Endodermal cell (in vitro differentiated cells): ENCODE data around the gene ARHGEF33. TPM values are rescaled to one million over a fixed set of nuclear protein-coding genes. Genes with fewer than 3 reads are reported as not detected.
A peak's percentile ranks its signal among the peaks of the same experiment; 100 is the strongest.

ENCODE experiments used
- DNase-seq: peaks from one replicate; pipeline ENCODE4 v3.0.0-alpha.2; 2017
- H3K27ac ChIP-seq: 2 replicates; pipeline ENCODE4 v1.5.1; 2013; ENCODE audit warnings: mild to moderate bottlenecking, low read depth, low read length, moderate library complexity
- H3K27me3 ChIP-seq: 2 replicates; pipeline ENCODE4 v1.6.1; 2013; ENCODE audit warnings: mild to moderate bottlenecking, low read length, moderate library complexity; ENCODE audit not compliant: insufficient read depth, control insufficient read depth, poor library complexity, severe bottlenecking
- H3K36me3 ChIP-seq: 2 replicates; pipeline ENCODE4 v1.7.0; 2013; ENCODE audit warnings: mild to moderate bottlenecking, low read length, moderate library complexity; ENCODE audit not compliant: control insufficient read depth, insufficient read depth
- H3K4me1 ChIP-seq: one replicate; pipeline ENCODE4 v1.7.0; 2013; ENCODE audit warnings: low read length; ENCODE audit not compliant: control insufficient read depth, insufficient read depth
- H3K4me3 ChIP-seq: 2 replicates; pipeline ENCODE4 v1.5.1; 2013; ENCODE audit warnings: mild to moderate bottlenecking, low read length, moderate library complexity
- H3K9ac ChIP-seq: 2 replicates; pipeline ENCODE4 v1.6.1; 2013; ENCODE audit warnings: mild to moderate bottlenecking, low read length, moderate library complexity; ENCODE audit not compliant: poor library complexity, severe bottlenecking; ENCODE audit errors: extremely low read depth
- H3K9me3 ChIP-seq: 2 replicates; pipeline ENCODE4 v1.6.1; 2013; ENCODE audit warnings: mild to moderate bottlenecking, low read length, moderate library complexity; ENCODE audit not compliant: control insufficient read depth
- H3K27ac Mint-ChIP-seq: 2 replicates; pipeline ENCODE4 v1.8.0; 2020; ENCODE audit warnings: mixed read lengths
- H3K27me3 Mint-ChIP-seq: 2 replicates; pipeline ENCODE4 v1.8.0; 2021; ENCODE audit warnings: mild to moderate bottlenecking, mixed read lengths; ENCODE audit not compliant: insufficient read depth
- H3K36me3 Mint-ChIP-seq: 2 replicates; pipeline ENCODE4 v1.8.0; 2020; ENCODE audit warnings: low read depth, mixed read lengths
- H3K4me1 Mint-ChIP-seq: 2 replicates; pipeline ENCODE4 v1.8.0; 2020; ENCODE audit warnings: mixed read lengths
- H3K4me3 Mint-ChIP-seq: 2 replicates; pipeline ENCODE4 v1.8.0; 2020; ENCODE audit warnings: mild to moderate bottlenecking, moderate library complexity, mixed read lengths
- H3K9me3 Mint-ChIP-seq: 2 replicates; pipeline ENCODE4 v1.8.0; 2020; ENCODE audit warnings: mild to moderate bottlenecking, mixed read lengths
- WGBS, 2 experiments: methylation state at CpG; one replicate each; pipeline versions ENCODE4 v1.1.5 to v1.1.7; 2013; ENCODE audit warnings: missing lambda C conversion rate in 2 of 2, mixed read lengths in 1 of 2; ENCODE audit not compliant: insufficient coverage in 1 of 2, insufficient read length in 1 of 2; 5-methylcytosine and 5-hydroxymethylcytosine counted together
- total RNA-seq, 2 donors: library from RNA; stranded (reverse); fragmentation: NEBNext Ultra II Directional in 1 of 2; extraction: Animal tissue kit (Norgen Biotek cat#: 25700) in 1 of 2; gene quantifications; 2 replicates in 1 of 2; 3 replicates in 1 of 2; pipeline ENCODE4 v1.2.1, GENCODE V29; 2021
- TF ChIP-seq, protein P1 (sequence below): fragments of 200-600 bp; sonication (generic); conservative IDR thresholded peaks from 2 replicates; pipeline ENCODE4 v1.5.0; 2021; ENCODE audit warnings: antibody characterized with exemption, mild to moderate bottlenecking

Gene ARHGEF33
- total RNA-seq, 2 donors from 2014 or later = 0.57 to 1.00 TPM

DNA sequence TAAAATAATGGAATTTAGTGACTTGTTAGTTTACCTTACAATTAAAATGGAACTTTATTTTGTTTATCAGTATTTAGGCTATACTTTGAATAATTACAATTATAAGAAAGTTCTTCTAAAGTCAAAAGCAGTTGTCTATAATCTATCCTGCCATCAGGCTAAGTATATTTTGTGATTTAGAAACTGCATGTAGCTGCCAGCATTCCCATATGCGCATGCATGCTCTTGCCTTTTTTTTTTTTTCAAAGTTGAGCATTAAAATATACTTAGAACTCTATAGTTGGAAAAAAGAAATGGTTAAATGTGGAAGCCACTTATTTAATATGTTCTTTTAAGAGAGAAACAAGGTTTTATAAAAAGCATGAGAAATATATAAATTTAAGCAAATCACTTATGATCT lies 99.0 kb downstream of the ARHGEF33 start:
- Mint-ChIP-seq H3K27me3 (no peaks in the 10 kb centered on the region), H3K27ac (no peak overlapping the region), H3K4me3 (no peak overlapping the region), H3K4me1 (peaks cover 6% of the 10 kb centered on the region), H3K9me3 (no peaks in the 10 kb centered on the region), H3K36me3 (peaks cover 25% of the 10 kb centered on the region)
- H3K9me3 ChIP-seq = no peaks in the 10 kb centered on the region
- 100% methylated on average over 1 of the region's 1 CpG; no CpG with 5 or more reads in 1 of the 2 experiments for WGBS, 2 experiments
- H3K4me3 ChIP-seq = no peak overlapping the region
- TF ChIP-seq, protein P1, sequence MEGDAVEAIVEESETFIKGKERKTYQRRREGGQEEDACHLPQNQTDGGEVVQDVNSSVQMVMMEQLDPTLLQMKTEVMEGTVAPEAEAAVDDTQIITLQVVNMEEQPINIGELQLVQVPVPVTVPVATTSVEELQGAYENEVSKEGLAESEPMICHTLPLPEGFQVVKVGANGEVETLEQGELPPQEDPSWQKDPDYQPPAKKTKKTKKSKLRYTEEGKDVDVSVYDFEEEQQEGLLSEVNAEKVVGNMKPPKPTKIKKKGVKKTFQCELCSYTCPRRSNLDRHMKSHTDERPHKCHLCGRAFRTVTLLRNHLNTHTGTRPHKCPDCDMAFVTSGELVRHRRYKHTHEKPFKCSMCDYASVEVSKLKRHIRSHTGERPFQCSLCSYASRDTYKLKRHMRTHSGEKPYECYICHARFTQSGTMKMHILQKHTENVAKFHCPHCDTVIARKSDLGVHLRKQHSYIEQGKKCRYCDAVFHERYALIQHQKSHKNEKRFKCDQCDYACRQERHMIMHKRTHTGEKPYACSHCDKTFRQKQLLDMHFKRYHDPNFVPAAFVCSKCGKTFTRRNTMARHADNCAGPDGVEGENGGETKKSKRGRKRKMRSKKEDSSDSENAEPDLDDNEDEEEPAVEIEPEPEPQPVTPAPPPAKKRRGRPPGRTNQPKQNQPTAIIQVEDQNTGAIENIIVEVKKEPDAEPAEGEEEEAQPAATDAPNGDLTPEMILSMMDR = no peak
- no peak overlapping the region for H3K27ac ChIP-seq
- H3K4me1 ChIP-seq = no peaks in the 10 kb centered on the region
- peaks cover 50% of the 10 kb centered on the region for H3K36me3 ChIP-seq
- H3K27me3 ChIP-seq = no peaks in the 10 kb centered on the region
- H3K9ac ChIP-seq = no peak overlapping the region
- DNase-seq = no peak

DNA sequence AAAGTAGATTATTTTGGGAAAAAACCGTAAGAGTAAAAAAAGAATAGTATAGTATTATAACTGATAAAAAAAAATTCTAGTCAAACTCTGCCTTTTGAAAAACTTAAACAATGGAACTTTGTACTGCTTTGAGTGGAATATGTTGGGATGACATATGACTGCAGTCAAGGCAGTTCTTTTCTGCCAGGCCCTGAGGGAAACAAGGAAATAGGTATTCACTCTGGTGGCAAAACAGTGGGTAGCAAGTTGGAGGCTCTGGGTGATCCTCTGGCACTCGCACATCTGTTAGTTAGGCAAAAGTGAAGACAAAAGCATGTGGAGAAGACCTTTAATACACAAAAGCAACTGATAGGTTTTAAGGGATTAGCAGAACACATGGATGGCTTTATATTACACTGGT lies 102.2 kb downstream of the ARHGEF33 start:
- H3K4me1 ChIP-seq = no peaks in the 10 kb centered on the region
- H3K27ac Mint-ChIP-seq = peak overlapping the region; percentile 15
- DNase-seq = no peak
- no peaks in the 10 kb centered on the region for H3K27me3 ChIP-seq
- TF ChIP-seq, protein P1 = no peak
- H3K36me3 ChIP-seq = peaks cover 58% of the 10 kb centered on the region
- 87 to 100% methylated on average over 1 to 2 of the region's 2 CpGs for WGBS, 2 experiments
- H3K27me3 Mint-ChIP-seq = no peaks in the 10 kb centered on the region
- no peak overlapping the region for H3K27ac ChIP-seq
- H3K9me3 Mint-ChIP-seq = no peaks in the 10 kb centered on the region
- H3K36me3 Mint-ChIP-seq = peaks cover 41% of the 10 kb centered on the region
- no peak overlapping the region for H3K9ac ChIP-seq
- no peak overlapping the region for H3K4me3 Mint-ChIP-seq
- H3K4me1 Mint-ChIP-seq = peaks cover 6% of the 10 kb centered on the region
- no peak overlapping the region for H3K4me3 ChIP-seq
- no peaks in the 10 kb centered on the region for H3K9me3 ChIP-seq

DNA sequence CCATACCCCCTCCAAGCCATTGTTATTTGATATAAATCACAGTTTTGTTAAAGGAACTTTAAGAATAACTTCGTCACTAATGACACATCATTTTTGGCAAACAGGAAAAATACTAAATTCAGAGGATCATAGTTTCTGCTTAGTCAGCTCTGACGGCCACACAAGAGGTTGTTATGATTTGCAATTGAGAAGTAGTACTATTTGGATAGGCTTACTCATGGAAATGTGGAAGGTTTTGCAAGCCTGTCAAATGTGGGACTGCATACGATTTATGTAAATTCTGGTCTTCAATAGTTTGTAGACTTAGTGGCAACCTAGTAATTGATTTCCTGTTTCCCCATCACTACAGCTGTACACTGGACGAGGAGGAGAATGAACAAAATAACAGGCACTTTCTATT lies 108.1 kb downstream of the ARHGEF33 start:
- H3K9me3 ChIP-seq = no peaks in the 10 kb centered on the region
- H3K27ac ChIP-seq = no peak overlapping the region
- H3K4me1 ChIP-seq = peaks cover 4% of the 10 kb centered on the region
- H3K36me3 Mint-ChIP-seq = peaks cover 58% of the 10 kb centered on the region
- no peaks in the 10 kb centered on the region for H3K9me3 Mint-ChIP-seq
- no peak overlapping the region for H3K4me3 Mint-ChIP-seq
- peaks cover 5% of the 10 kb centered on the region for H3K4me1 Mint-ChIP-seq
- peaks cover 34% of the 10 kb centered on the region for H3K27me3 Mint-ChIP-seq
- no peak overlapping the region for H3K27ac Mint-ChIP-seq
- H3K4me3 ChIP-seq = no peak overlapping the region
- no peak overlapping the region for H3K9ac ChIP-seq
- H3K27me3 ChIP-seq = peaks cover 48% of the 10 kb centered on the region
- TF ChIP-seq, protein P1 = no peak
- 86 to 98% methylated on average over 4 of the region's 4 CpGs for WGBS, 2 experiments
- no peak for DNase-seq
- peaks cover 66% of the 10 kb centered on the region for H3K36me3 ChIP-seq
